KG1 (cell line): Measurements from ENCODE around the gene UQCC5.
"Not testable (repeated sequence)": the region's sequence is repeated elsewhere in the genome, so short reads cannot be mapped to it uniquely, and the experiment has no call there.

Source experiments
- DNase-seq: peaks from one replicate; lab custom pipeline; 2025; lab: John Stamatoyannopoulos, UW

The UQCC5 gene

GRCh38 chr3:52523386-52524257 is 12.8 kb upstream of the UQCC5 start:
- DNase-seq = no peak

- no peak for DNase-seq
Observed at GRCh38 chr3:52524258-52524751, 12.1 kb upstream of the UQCC5 start.

- DNase-seq = no peak
Observed at GRCh38 chr3:52524752-52525679, 11.4 kb upstream of the UQCC5 start.

- DNase-seq = no peak
Observed at GRCh38 chr3:52525680-52526561, 10.5 kb upstream of the UQCC5 start.

GRCh38 chr3:52526671-52527038 is 9.8 kb upstream of the UQCC5 start:
- not testable (repeated sequence) for DNase-seq

- DNase-seq = no peak
Observed at GRCh38 chr3:52527039-52527731, 9.2 kb upstream of the UQCC5 start.

GRCh38 chr3:52527732-52528585 is 8.4 kb upstream of the UQCC5 start:
- no peak for DNase-seq

GRCh38 chr3:52528586-52529375 is 7.6 kb upstream of the UQCC5 start:
- DNase-seq = no peak

GRCh38 chr3:52529376-52530333 is 6.8 kb upstream of the UQCC5 start:
- DNase-seq = no peak

- no peak for DNase-seq
Observed at GRCh38 chr3:52530918-52531826, 5.2 kb upstream of the UQCC5 start.

- no peak for DNase-seq
Observed at GRCh38 chr3:52531860-52532516, 4.4 kb upstream of the UQCC5 start.

- no peak for DNase-seq
Observed at GRCh38 chr3:52532517-52532837, 3.9 kb upstream of the UQCC5 start.

- no peak for DNase-seq
Observed at GRCh38 chr3:52532838-52533622, 3.4 kb upstream of the UQCC5 start.

- no peak for DNase-seq
Observed at GRCh38 chr3:52533623-52534280, 2.7 kb upstream of the UQCC5 start, which contains the start of gene NT5DC2. NT5DC2 (minus strand) TSS chr3:52533857; CDS start chr3:52533737, 120 bp downstream.
